Peyer's patch (tissue), 4 donors: ENCODE data around the gene PACRG. TPM values are rescaled to one million over a fixed set of nuclear protein-coding genes. Genes with fewer than 3 reads are reported as not detected.

ENCODE experiments used
- DNase-seq, 3 donors: peaks; one replicate each; pipeline ENCODE4 v3.0.0-alpha.2; 2017 to 2019
- H3K27ac ChIP-seq, 4 donors: fragments of 200-600 bp; sonication (generic); one replicate each; pipeline ENCODE4 v1.5.1; 2016 to 2019
- H3K27me3 ChIP-seq, 2 donors: fragments of 200-600 bp; sonication (generic); one replicate each; pipeline ENCODE4 v1.5.1; 2019
- H3K36me3 ChIP-seq, 3 donors: fragments of 200-600 bp; sonication (generic); one replicate each; pipeline ENCODE4 v1.5.1; 2016 to 2019
- H3K4me1 ChIP-seq, 4 donors: fragments of 200-600 bp; sonication (generic); one replicate each; pipeline ENCODE4 v1.5.1; 2016 to 2019
- H3K4me3 ChIP-seq, 4 donors: fragments of 200-600 bp; sonication (generic); 1 replicate in 3 of 4; 2 replicates in 1 of 4; pipeline ENCODE4 v1.5.1; 2016 to 2019; ENCODE audit warnings: mild to moderate bottlenecking in 1 of 4
- H3K9me3 ChIP-seq, 4 donors: fragments of 200-600 bp; sonication (generic); one replicate each; pipeline ENCODE4 v1.5.1; 2016 to 2019; ENCODE audit warnings: mild to moderate bottlenecking in 1 of 4
- POLR2A ChIP-seq, 2 donors: fragments of 450-650 bp; IDR thresholded peaks; one replicate each; pipeline ENCODE4 v1.5.1; 2017; ENCODE audit warnings: antibody characterized with exemption in 2 of 2, mild to moderate bottlenecking in 2 of 2, moderate library complexity in 2 of 2
- total RNA-seq, 4 donors: library from RNA; depleted of rRNA; stranded (reverse); fragments of >200 nt; gene quantifications; one replicate each; pipeline ENCODE4 v1.1.0, GENCODE V29; 2016
- TF ChIP-seq, protein P1 (sequence below), 6 experiments: fragments of 450-650 bp in 4 of 6; fragments of 200-600 bp in 2 of 6; sonication (generic) in 1 of 6; IDR thresholded peaks; one replicate each; pipeline ENCODE4 v1.5.1; 2017 to 2019; ENCODE audit warnings: antibody characterized with exemption in 6 of 6, mild to moderate bottlenecking in 3 of 6, moderate library complexity in 1 of 6

PACRG gene
- total RNA-seq, 4 donors from 2014 or later = 0.76 to 2.5 TPM; not detected in 2

DNA sequence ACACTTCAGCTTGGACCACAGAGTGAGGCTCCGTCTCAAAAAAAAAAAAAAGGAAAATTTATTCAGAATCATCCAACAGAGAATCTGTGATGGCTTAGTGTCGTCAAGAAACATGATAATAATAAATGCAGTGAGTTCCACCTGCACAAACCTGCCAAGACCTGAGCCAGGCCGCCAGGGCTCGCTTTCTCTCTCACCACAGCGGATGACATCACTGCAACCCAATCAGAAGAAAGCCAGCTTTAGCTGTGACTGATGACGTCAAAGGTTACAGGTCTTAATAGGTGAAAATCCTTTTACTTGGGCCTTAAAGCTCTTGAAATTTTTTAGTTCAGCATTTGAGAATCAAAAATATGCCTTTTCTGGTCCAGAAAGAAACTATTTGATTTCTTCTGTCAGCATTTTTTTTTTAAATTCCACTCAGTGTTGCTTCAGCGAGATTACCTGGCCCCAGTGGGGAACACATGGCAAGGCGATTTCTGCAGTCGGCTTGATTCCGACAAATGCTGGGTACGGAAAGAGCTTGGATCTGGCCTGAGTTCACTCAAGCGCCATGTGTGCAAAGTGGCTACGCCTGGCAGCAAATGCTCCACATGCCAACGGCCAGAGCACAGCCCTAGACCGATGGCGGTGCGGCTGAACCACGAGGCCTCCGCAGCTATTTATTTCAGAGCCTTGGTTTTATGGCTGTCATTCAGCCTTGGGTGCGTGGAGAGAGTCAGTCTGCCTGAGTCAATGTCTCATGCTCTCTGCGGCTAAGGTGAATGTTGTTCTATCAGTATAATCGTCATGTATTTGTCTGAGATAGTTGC, 581.1 kb downstream of the PACRG start:
- Histone ChIP-seq H3K9me3 (peaks cover 0 to 3% (median 0%) of the 10 kb centered on the region in 4 donors), H3K27ac (no peak overlapping the region), H3K36me3 (no peaks in the 10 kb centered on the region), H3K4me3 (no peak overlapping the region), H3K4me1 (no peaks in the 10 kb centered on the region), H3K27me3 (no peaks in the 10 kb centered on the region)
- TF ChIP-seq POLR2A (IDR thresholded peaks at IDR 0.05) = no peak
- TF ChIP-seq, protein P1, sequence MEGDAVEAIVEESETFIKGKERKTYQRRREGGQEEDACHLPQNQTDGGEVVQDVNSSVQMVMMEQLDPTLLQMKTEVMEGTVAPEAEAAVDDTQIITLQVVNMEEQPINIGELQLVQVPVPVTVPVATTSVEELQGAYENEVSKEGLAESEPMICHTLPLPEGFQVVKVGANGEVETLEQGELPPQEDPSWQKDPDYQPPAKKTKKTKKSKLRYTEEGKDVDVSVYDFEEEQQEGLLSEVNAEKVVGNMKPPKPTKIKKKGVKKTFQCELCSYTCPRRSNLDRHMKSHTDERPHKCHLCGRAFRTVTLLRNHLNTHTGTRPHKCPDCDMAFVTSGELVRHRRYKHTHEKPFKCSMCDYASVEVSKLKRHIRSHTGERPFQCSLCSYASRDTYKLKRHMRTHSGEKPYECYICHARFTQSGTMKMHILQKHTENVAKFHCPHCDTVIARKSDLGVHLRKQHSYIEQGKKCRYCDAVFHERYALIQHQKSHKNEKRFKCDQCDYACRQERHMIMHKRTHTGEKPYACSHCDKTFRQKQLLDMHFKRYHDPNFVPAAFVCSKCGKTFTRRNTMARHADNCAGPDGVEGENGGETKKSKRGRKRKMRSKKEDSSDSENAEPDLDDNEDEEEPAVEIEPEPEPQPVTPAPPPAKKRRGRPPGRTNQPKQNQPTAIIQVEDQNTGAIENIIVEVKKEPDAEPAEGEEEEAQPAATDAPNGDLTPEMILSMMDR (IDR thresholded peaks at IDR 0.05) = no peak
- DNase-seq = no peak

DNA sequence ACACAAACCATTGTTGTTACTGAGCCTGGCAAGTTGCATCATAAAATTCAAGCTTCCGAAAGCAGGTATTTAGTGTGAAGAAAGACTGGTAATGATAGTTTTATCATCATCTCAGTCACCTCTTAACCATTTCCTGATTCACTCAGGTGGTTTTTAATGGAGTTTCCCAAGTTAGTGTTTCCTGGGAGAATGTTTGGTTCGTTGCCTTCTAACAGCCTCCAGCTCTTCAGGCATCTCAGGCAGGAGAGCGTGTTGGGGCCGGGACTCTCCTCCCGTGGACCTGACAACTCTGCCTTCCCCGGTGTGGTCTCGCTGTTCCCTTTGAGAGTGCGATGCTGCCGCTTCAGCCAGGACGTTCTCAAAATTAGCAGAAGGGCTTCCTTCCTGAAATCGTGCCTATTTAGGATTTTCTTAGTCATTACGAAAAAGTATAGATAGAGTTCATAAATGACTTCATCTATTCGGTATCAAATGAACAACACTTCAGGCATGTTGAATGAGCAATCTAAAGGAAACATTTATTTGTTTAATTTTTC, 581.8 kb downstream of the PACRG start:
- Histone ChIP-seq H3K27ac (no peak overlapping the region), H3K27me3 (no peaks in the 10 kb centered on the region), H3K4me3 (no peak overlapping the region), H3K4me1 (no peaks in the 10 kb centered on the region), H3K9me3 (peaks cover 0 to 3% (median 0%) of the 10 kb centered on the region in 4 donors), H3K36me3 (no peaks in the 10 kb centered on the region)
- TF ChIP-seq, protein P1 (IDR thresholded peaks at IDR 0.05) = no peak
- TF ChIP-seq POLR2A (IDR thresholded peaks at IDR 0.05) = no peak
- DNase-seq = no peak

DNA sequence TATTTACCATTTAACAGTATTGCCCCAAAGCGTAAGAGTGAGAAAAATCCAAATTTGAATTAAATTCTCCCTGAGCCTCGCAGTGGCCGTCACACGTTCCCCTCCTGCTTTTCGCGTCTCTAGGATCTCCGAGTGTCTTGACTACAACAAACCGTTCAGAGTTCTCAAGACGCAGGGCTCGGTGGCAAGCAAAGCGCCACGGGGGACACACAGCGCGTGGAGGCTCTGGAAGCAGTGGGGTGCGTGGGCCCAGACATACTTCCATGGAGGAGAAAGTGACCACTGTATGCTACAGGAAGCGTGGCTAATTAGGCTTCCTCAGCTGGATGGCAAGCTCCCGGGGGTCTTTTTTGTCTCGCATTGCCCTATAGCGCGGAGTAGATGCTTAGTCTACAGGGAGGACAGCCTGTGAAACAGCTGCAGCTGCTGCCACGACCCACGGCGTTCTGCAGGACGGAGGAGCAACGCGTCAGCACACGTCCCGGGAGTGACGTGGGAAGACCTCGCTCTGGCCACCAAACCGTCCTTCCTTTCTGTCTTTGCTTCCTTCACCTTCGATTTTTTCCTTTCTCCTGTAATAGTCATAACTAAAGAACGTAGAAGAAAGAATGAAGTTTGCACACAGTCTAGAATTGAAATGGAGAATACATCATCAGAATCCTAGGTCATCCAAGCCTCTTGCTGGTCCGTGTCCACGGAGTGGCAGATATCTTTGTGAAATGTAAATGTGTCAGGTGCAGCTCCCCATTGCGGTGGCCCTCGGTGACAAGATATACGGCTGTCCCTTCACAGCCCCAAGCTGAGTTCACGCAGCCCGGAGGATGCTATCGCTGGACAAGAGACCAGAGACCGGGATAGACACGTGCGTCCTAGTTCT, 582.6 kb downstream of the PACRG start:
- peaks cover 0 to 3% (median 0%) of the 10 kb centered on the region in 4 donors for H3K9me3 ChIP-seq
- TF ChIP-seq, protein P1 (IDR thresholded peaks at IDR 0.05) = no peak
- TF ChIP-seq POLR2A (IDR thresholded peaks at IDR 0.05) = no peak
- H3K4me1 ChIP-seq = no peaks in the 10 kb centered on the region
- no peak for DNase-seq
- no peak overlapping the region for H3K4me3 ChIP-seq
- no peaks in the 10 kb centered on the region for H3K36me3 ChIP-seq
- H3K27ac ChIP-seq = no peak overlapping the region
- H3K27me3 ChIP-seq = no peaks in the 10 kb centered on the region

DNA sequence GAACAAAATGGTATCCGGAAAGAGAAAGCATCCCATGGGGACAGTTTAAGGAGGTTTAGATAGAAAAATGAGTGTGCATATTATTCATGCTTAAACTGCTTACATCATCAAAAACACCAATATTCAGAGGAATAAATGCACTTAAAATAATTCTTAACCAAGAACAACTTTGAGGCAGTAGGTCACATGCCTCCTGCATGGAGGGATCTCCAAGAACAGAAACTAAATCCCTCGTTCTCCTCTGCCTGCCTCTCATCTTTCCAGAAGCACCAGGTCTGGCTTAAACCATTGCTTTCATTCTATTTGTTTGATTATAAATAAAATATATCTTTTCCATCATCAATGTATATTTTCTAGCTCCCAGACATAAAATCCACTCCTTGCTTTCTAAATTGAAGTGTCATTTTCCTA, 583.2 kb downstream of the PACRG start:
- Histone ChIP-seq H3K9me3 (peaks cover 0 to 3% (median 0%) of the 10 kb centered on the region in 4 donors), H3K27me3 (no peaks in the 10 kb centered on the region), H3K4me3 (no peak overlapping the region), H3K36me3 (no peaks in the 10 kb centered on the region), H3K4me1 (no peaks in the 10 kb centered on the region), H3K27ac (no peak overlapping the region)
- TF ChIP-seq, protein P1 (IDR thresholded peaks at IDR 0.05) = no peak
- no peak for TF ChIP-seq POLR2A (IDR thresholded peaks at IDR 0.05)
- DNase-seq = no peak

DNA sequence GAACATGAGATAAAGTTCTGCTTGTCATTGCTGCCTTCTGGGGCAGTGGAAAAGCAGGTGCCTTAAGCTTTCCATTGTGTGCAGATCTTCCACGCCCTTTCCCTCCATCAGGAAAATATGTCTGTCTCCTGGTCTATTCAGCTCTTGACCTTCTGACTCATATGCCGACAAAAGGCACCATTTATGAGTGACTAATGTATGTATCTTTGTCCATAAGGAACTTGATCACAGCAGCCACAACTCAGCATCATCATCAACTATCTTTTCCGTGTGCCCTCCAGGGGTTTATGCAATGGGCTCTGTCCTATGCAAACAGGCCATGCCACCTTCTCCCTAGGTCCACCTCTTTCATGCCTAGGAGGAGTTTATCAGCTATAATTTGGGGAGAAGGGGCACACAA, 584.1 kb downstream of the PACRG start:
- Histone ChIP-seq H3K27me3 (no peaks in the 10 kb centered on the region), H3K4me1 (no peaks in the 10 kb centered on the region), H3K9me3 (peaks cover 0 to 3% (median 0%) of the 10 kb centered on the region in 4 donors), H3K27ac (no peak overlapping the region), H3K36me3 (no peaks in the 10 kb centered on the region), H3K4me3 (no peak overlapping the region)
- no peak for DNase-seq
- TF ChIP-seq POLR2A (IDR thresholded peaks at IDR 0.05) = no peak
- TF ChIP-seq, protein P1 (IDR thresholded peaks at IDR 0.05) = no peak
